ENCODE measurements around the gene DERL3.

The DERL3 gene

DNA sequence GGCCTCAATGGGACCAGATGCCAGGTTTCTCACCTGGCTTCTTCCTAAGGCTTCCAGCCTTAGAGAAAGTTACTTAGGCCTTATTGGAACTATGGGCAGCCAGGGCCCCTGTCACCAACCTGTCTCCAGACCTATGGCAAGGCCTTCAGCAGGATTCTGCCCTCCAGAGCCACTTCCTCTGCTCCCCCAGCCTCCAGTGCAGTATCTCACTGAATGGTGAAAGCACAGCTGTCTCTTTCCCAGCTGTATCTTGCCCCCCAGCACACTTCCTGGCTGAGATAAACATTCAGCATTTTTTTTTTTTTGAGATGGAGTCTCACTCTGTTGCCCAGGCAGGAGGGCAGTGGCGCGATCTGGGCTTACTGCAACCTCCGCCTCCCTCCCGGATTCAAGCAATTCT is 20.4 kb upstream of the DERL3 start:
- Histone ChIP-seq H3K4me3 (ENCODE audit: low read length in 2 of 2) (peak overlapping the region in 1 of 2 donors; percentile 70), H3K23ac (ENCODE audit: low read depth, low read length, poor library complexity) (no peak overlapping the region), H3K9me3 (replicated peaks in 1 of 2; ENCODE audit: control insufficient read depth in 2 of 2, insufficient read depth in 1 of 2, low read depth in 1 of 2, low read length in 2 of 2) (no peaks in the 10 kb centered on the region), H2AFZ (ENCODE audit: low read length) (no peak overlapping the region), H3K79me1 (ENCODE audit: low read depth, low read length) (no peaks in the 10 kb centered on the region), H2BK120ac (ENCODE audit: low read depth, low read length) (no peak overlapping the region), H3K4ac (ENCODE audit: low read length) (no peak overlapping the region), H3K4me1 (ENCODE audit: control insufficient read depth in 2 of 2, insufficient read depth in 1 of 2, low read depth in 1 of 2, low read length in 2 of 2) (peaks cover 0 to 8% of the 10 kb centered on the region in 2 donors), H2BK5ac (ENCODE audit: low read length) (no peak overlapping the region), H3K14ac (ENCODE audit: low read length) (no peak overlapping the region), H3K4me2 (ENCODE audit: insufficient read depth, low read length, poor library complexity, severe bottlenecking) (no peak overlapping the region), H3K36me3 (replicated peaks in 1 of 2; ENCODE audit: control insufficient read depth in 2 of 2, insufficient read depth in 2 of 2, low read length in 2 of 2) (peaks cover 0 to 11% of the 10 kb centered on the region in 2 donors), H3K18ac (ENCODE audit: low read length) (no peak overlapping the region), H2AK5ac (ENCODE audit: low read depth, low read length) (no peak overlapping the region), H4K91ac (ENCODE audit: low read depth, low read length, poor library complexity) (no peak overlapping the region), H4K8ac (ENCODE audit: low read depth, low read length) (no peak overlapping the region), H3K9ac (ENCODE audit: low read depth, low read length, poor library complexity) (no peak overlapping the region), H2BK12ac (ENCODE audit: low read length) (no peak overlapping the region), H3K27ac (replicated peaks; ENCODE audit: low read length) (no peak overlapping the region), H2BK15ac (ENCODE audit: low read length) (no peak overlapping the region), H3K27me3 (ENCODE audit: control insufficient read depth in 3 of 3, insufficient read depth in 3 of 3, low read depth in 1 of 3, low read length in 3 of 3) (no peaks in the 10 kb centered on the region)
- no peak for DNase-seq (ENCODE audit: low spot score)
- WGBS, 2 donors (ENCODE audit: extremely low coverage in 2 of 2, insufficient read length in 2 of 2, insufficient replicate concordance in 1 of 2), result no CpG with 5 or more reads among the region's 4 CpGs

DNA sequence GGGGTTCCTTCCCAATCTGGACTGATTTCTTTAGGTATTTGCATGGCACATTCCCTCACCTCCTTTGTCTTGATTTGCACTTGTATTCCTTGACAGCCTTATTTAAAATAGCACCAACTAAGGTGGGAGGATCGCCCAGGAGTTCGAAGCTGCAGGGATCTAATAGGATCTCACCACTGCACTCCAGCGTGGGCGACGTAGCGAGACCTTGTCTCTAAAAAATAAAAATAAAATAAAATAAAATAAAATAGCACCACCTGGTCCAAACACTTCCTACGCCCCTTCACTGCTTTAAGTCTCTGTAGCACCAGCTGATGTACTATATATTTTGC is 19.6 kb upstream of the DERL3 start:
- no CpG with 5 or more reads among the region's 7 CpGs for WGBS, 2 donors (ENCODE audit: extremely low coverage in 2 of 2, insufficient read length in 2 of 2, insufficient replicate concordance in 1 of 2)
- Histone ChIP-seq H2BK15ac (ENCODE audit: low read length) (no peak overlapping the region), H3K18ac (ENCODE audit: low read length) (no peak overlapping the region), H3K27ac (replicated peaks; ENCODE audit: low read length) (no peak overlapping the region), H2AFZ (ENCODE audit: low read length) (peak overlapping the region; percentile 89), H2AK5ac (ENCODE audit: low read depth, low read length) (no peak overlapping the region), H3K4ac (ENCODE audit: low read length) (no peak overlapping the region), H2BK5ac (ENCODE audit: low read length) (no peak overlapping the region), H3K4me2 (ENCODE audit: insufficient read depth, low read length, poor library complexity, severe bottlenecking) (peak overlapping the region; percentile 99), H2BK120ac (ENCODE audit: low read depth, low read length) (no peak overlapping the region), H3K4me1 (ENCODE audit: control insufficient read depth in 2 of 2, insufficient read depth in 1 of 2, low read depth in 1 of 2, low read length in 2 of 2) (peaks cover 0 to 8% of the 10 kb centered on the region in 2 donors), H3K9ac (ENCODE audit: low read depth, low read length, poor library complexity) (no peak overlapping the region), H4K8ac (ENCODE audit: low read depth, low read length) (no peak overlapping the region), H3K23ac (ENCODE audit: low read depth, low read length, poor library complexity) (no peak overlapping the region), H3K4me3 (ENCODE audit: low read length in 2 of 2) (peak overlapping the region in 1 of 2 donors; percentile 70), H3K27me3 (ENCODE audit: control insufficient read depth in 3 of 3, insufficient read depth in 3 of 3, low read depth in 1 of 3, low read length in 3 of 3) (no peaks in the 10 kb centered on the region), H3K14ac (ENCODE audit: low read length) (no peak overlapping the region), H3K36me3 (replicated peaks in 1 of 2; ENCODE audit: control insufficient read depth in 2 of 2, insufficient read depth in 2 of 2, low read length in 2 of 2) (peaks cover 0 to 6% of the 10 kb centered on the region in 2 donors), H3K9me3 (replicated peaks in 1 of 2; ENCODE audit: control insufficient read depth in 2 of 2, insufficient read depth in 1 of 2, low read depth in 1 of 2, low read length in 2 of 2) (no peaks in the 10 kb centered on the region), H3K79me1 (ENCODE audit: low read depth, low read length) (no peaks in the 10 kb centered on the region), H2BK12ac (ENCODE audit: low read length) (no peak overlapping the region), H4K91ac (ENCODE audit: low read depth, low read length, poor library complexity) (no peak overlapping the region)
- no peak for DNase-seq (ENCODE audit: low spot score)

DNA sequence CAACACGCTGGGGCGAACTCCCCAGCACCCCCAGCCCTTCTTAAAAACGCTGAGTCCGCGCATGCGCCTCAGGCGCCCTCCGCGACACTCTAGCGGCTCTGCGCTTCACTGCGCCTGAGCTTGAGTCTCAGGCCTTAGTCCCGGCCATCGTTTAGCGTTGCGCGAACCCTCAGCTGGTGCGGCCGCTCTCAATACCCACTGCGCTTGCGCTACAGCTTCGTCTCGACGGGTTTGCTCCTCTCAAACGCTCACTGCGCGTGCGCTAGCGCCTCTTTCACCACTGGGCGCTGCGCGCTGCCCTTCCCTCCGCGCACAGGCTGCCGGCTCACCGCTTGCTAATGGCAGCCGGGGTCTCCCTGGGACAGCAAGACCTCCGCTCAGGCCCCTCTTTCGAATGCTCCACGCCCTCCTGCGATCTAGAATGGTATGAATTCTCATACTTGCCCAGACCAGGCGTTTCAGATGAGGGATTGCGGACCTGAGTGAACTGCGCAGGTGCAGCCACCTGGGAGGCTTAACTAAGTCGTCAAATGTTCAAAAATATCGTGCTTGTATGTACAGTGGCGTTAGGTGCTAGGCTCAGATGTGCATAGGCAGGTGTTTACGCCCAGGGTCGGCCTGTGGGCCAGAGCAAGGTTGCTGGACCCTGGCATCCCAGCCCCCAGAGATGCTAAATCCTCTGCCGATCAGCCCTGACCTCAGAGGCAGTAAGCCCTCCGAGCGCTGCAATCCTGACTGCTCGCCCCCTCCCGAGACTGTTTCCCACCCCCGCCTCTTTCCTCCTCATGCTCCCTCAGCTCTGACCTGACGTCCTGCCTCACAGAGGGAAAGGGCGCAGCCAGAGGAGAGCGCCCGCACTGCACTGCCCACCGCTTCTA is 19.0 kb upstream of the DERL3 start, which contains the start of gene SLC2A11:
TSS of gene SLC2A11 (plus strand) at position 270 of the 878 bp plus-strand sequence. CDS start at position 395, 125 bp downstream.
- H4K91ac ChIP-seq (ENCODE audit: low read depth, low read length, poor library complexity), result no peak within 1 kb of the TSS
- H3K36me3 ChIP-seq (replicated peaks in 1 of 2; ENCODE audit: control insufficient read depth in 2 of 2, insufficient read depth in 2 of 2, low read length in 2 of 2), result peaks cover 0 to 6% of the 10 kb centered on the region in 2 donors
- DNase-seq (ENCODE audit: low spot score), result peak; percentile 98
- H3K4me1 ChIP-seq (ENCODE audit: control insufficient read depth in 2 of 2, insufficient read depth in 1 of 2, low read depth in 1 of 2, low read length in 2 of 2), result peaks cover 0 to 8% of the 10 kb centered on the region in 2 donors
- H3K27me3 ChIP-seq (ENCODE audit: control insufficient read depth in 3 of 3, insufficient read depth in 3 of 3, low read depth in 1 of 3, low read length in 3 of 3), result no peaks in the 10 kb centered on the region
- H3K4me3 ChIP-seq (ENCODE audit: low read length in 2 of 2), result peak within 1 kb of the TSS; percentile 70 to 84
- peak within 1 kb of the TSS; percentile 94 for H3K18ac ChIP-seq (ENCODE audit: low read length)
- peak within 1 kb of the TSS; percentile 37 for H3K23ac ChIP-seq (ENCODE audit: low read depth, low read length, poor library complexity)
- H3K4ac ChIP-seq (ENCODE audit: low read length), result no peak within 1 kb of the TSS
- no peaks in the 10 kb centered on the region for H3K79me1 ChIP-seq (ENCODE audit: low read depth, low read length)
- H2AK5ac ChIP-seq (ENCODE audit: low read depth, low read length), result peak within 1 kb of the TSS; percentile 51
- H2AFZ ChIP-seq (ENCODE audit: low read length), result peak within 1 kb of the TSS; percentile 89
- H3K9ac ChIP-seq (ENCODE audit: low read depth, low read length, poor library complexity), result peak within 1 kb of the TSS; percentile 90
- H3K4me2 ChIP-seq (ENCODE audit: insufficient read depth, low read length, poor library complexity, severe bottlenecking), result peak within 1 kb of the TSS; percentile 99
- H3K27ac ChIP-seq (replicated peaks; ENCODE audit: low read length), result peak within 1 kb of the TSS; percentile 87
- H2BK120ac ChIP-seq (ENCODE audit: low read depth, low read length), result peak within 1 kb of the TSS; percentile 35
- H3K9me3 ChIP-seq (replicated peaks in 1 of 2; ENCODE audit: control insufficient read depth in 2 of 2, insufficient read depth in 1 of 2, low read depth in 1 of 2, low read length in 2 of 2), result no peaks in the 10 kb centered on the region
- peak within 1 kb of the TSS; percentile 96 for H2BK15ac ChIP-seq (ENCODE audit: low read length)
- H3K14ac ChIP-seq (ENCODE audit: low read length), result peak within 1 kb of the TSS; percentile 92
- H2BK12ac ChIP-seq (ENCODE audit: low read length), result no peak within 1 kb of the TSS
- H2BK5ac ChIP-seq (ENCODE audit: low read length), result peak within 1 kb of the TSS; percentile 7
- no peak within 1 kb of the TSS for H4K8ac ChIP-seq (ENCODE audit: low read depth, low read length)
- whole genome bisulfite sequencing, 2 donors (ENCODE audit: extremely low coverage in 2 of 2, insufficient read length in 2 of 2, insufficient replicate concordance in 1 of 2), result no CpG with 5 or more reads among the region's 60 CpGs

All from neuronal stem cell (in vitro differentiated cells).